ENCODE results near the gene P4HA2.

DNA sequence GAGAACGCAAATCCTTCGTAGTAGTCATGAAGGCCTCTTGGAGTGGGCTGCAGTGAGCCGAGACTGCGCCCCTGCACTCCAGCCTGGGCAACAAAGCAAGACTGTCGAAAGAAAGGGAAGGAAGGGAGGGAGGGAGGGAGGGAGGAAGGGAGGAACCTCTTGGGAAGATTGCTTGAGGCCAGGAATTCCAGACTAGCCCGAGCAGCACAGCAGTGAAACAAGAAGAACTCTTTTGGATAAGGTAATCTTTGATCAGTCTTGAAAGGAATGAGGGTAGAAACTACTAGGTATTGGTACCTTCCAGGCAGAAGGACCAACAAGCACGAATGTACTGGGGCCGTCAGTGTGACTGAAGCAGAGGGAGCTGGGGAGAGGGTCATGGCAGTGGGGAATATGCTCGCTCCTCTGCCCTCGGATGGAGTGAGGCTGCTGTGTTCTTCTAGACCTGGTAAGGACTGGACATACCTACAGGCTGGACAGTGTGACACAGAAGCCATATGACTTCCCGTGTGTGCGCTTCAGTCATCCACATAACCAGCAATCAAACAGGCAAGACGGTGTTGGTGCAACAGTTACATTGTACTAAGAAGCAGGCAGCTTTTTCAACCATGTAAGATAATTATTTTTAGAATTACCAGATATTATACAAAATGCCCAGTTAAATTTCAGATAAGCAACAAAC, 45.2 kb downstream of the P4HA2 start:
- TF ChIP-seq POLR2A (IDR thresholded peaks at IDR 0.05) (no peak), CTCF (IDR thresholded peaks at IDR 0.05 in 8 of 11, conservative IDR thresholded peaks at IDR 0.05 in 3 of 11) (no peak), POLR2AphosphoS5 (IDR thresholded peaks at IDR 0.05) (no peak)
